Body of pancreas (tissue), 4 donors: ENCODE measurements around the gene IQCK.

Experiments
- CTCF ChIP-seq, 7 experiments: fragments of 450-650 bp in 4 of 7; fragments of 200-600 bp in 3 of 7; sonication (generic) in 3 of 7; IDR thresholded peaks; one replicate each; pipeline ENCODE4 v1.5.1; 2016 to 2019; ENCODE audit warnings: antibody characterized with exemption in 7 of 7
- POLR2A ChIP-seq, 3 donors: fragments of 450-650 bp; IDR thresholded peaks; one replicate each; pipeline ENCODE4 v1.6.1; 2016; ENCODE audit warnings: antibody characterized with exemption in 3 of 3, mild to moderate bottlenecking in 2 of 3

- TF ChIP-seq POLR2A (IDR thresholded peaks at IDR 0.05) (no peak), CTCF (IDR thresholded peaks at IDR 0.05) (no peak)
Observed at GRCh38 chr16:19687279-19687678, 30.8 kb upstream of the IQCK start.
